PC-3 (cell line): ENCODE measurements around the gene C1QTNF2. TPM values are rescaled to one million over a fixed set of nuclear protein-coding genes. Genes with fewer than 3 reads are reported as not detected.

Source experiments
- ATAC-seq: fragments of 200-7000 bp; cut with Tn5 transposase; 2 replicates; pipeline ENCODE4 v1.9.1; 2020; ENCODE audit warnings: mild to moderate bottlenecking, moderate library complexity
- BruUV-seq: library from RNA; stranded (reverse); fragments of 400-500 nt; replicated peaks from 2 replicates; lab custom pipeline; 2021; lab: Mats Ljungman, UMichigan
- CTCF ChIA-PET: fragments of 300-600 bp; sonication (Branson Sonifier 250); formaldehyde crosslinking; loops from one replicate; lab custom pipeline; 2022; ENCODE audit warnings: antibody characterized with exemption; lab: Charles Lee
- POLR2A ChIA-PET: fragments of 300-600 bp; sonication (Branson Sonifier 250); formaldehyde crosslinking; loops from one replicate; lab custom pipeline; 2022; ENCODE audit warnings: antibody characterized with exemption; ENCODE audit not compliant: unreplicated experiment; lab: Charles Lee
- DNase-seq: peaks from one replicate; pipeline ENCODE4 v3.0.0-alpha.2; 2015
- H2AFZ ChIP-seq: fragments of 300-600 bp; sonication (generic); 2 replicates; pipeline ENCODE4 v1.6.0; 2016; ENCODE audit warnings: antibody characterized with exemption, low read length
- H3F3A ChIP-seq: fragments of 300-600 bp; sonication (generic); one replicate; pipeline ENCODE4 v1.6.0; 2017; ENCODE audit warnings: antibody characterized with exemption, low read length, control low read depth, mild to moderate bottlenecking; ENCODE audit not compliant: unreplicated experiment
- H3K27ac ChIP-seq: fragments of 300-600 bp; sonication (generic); 2 replicates; pipeline ENCODE4 v1.5.1; 2016; ENCODE audit warnings: mild to moderate bottlenecking, low read length
- H3K27me3 ChIP-seq: fragments of 300-600 bp; sonication (generic); 2 replicates; pipeline ENCODE4 v1.6.1; 2016; ENCODE audit warnings: low read length, mixed read lengths
- H3K36me3 ChIP-seq: fragments of 300-600 bp; sonication (generic); 2 replicates; pipeline ENCODE4 v1.6.1; 2016; ENCODE audit warnings: low read depth, mixed run types, low read length, mixed read lengths
- H3K4me1 ChIP-seq: fragments of 300-600 bp; sonication (generic); 2 replicates; pipeline ENCODE4 v1.5.1; 2016; ENCODE audit warnings: low read length; ENCODE audit not compliant: insufficient read depth
- H3K4me2 ChIP-seq: fragments of 300-600 bp; sonication (generic); 2 replicates; pipeline ENCODE4 v1.6.0; 2016; ENCODE audit warnings: low read length
- H3K4me3 ChIP-seq: fragments of 300-600 bp; sonication (generic); 2 replicates; pipeline ENCODE4 v1.5.1; 2016; ENCODE audit warnings: mild to moderate bottlenecking, low read length, mixed read lengths
- H3K79me2 ChIP-seq: fragments of 300-600 bp; sonication (generic); 2 replicates; pipeline ENCODE4 v1.6.1; 2017; ENCODE audit warnings: low read length, mixed read lengths
- H3K9ac ChIP-seq: fragments of 300-600 bp; sonication (generic); 2 replicates; pipeline ENCODE4 v1.6.0; 2016; ENCODE audit warnings: mild to moderate bottlenecking, low read length
- H3K9me2 ChIP-seq: fragments of 300-600 bp; sonication (generic); replicated peaks from 2 replicates; pipeline ENCODE4 v1.6.1; 2016; ENCODE audit warnings: mixed run types, low read length, mixed read lengths
- H3K9me3 ChIP-seq: fragments of 300-600 bp; sonication (generic); 2 replicates; pipeline ENCODE4 v1.6.1; 2016; ENCODE audit warnings: low read length, mixed read lengths
- H4K20me1 ChIP-seq: fragments of 300-600 bp; sonication (generic); 2 replicates; pipeline ENCODE4 v1.6.1; 2016; ENCODE audit warnings: low read length, mixed read lengths
- CTCF ChIP-seq: fragments of 300-600 bp; sonication (generic); conservative IDR thresholded peaks from 2 replicates; pipeline ENCODE4 v1.5.1; 2017; ENCODE audit warnings: antibody characterized with exemption, low read depth, mild to moderate bottlenecking, low read length
- EZH2 ChIP-seq: fragments of 300-600 bp; sonication (generic); IDR thresholded peaks from one replicate; pipeline ENCODE4 v1.6.1; 2017; ENCODE audit warnings: antibody characterized with exemption, mild to moderate bottlenecking, low read length; ENCODE audit not compliant: unreplicated experiment
- EZH2phosphoT487 ChIP-seq: fragments of 300-600 bp; sonication (generic); IDR thresholded peaks from 2 replicates; pipeline ENCODE4 v1.6.1; 2018; ENCODE audit warnings: mild to moderate bottlenecking, antibody characterized with exemption, low read length, borderline replicate concordance
- intact Hi-C: fragments of 100-400 bp; cut with micrococcal nuclease; formaldehyde crosslinking; loops from 2 replicates; pipeline ENCODE4 v1.9.0; 2023
- total RNA-seq: library from RNA; depleted of rRNA; stranded (reverse); fragments of >200 nt; gene quantifications from 2 replicates; pipeline ENCODE4 v1.2.3, GENCODE V29; 2014

Gene C1QTNF2
- total RNA-seq, 1 experiment from 2014 or later = 0.04 TPM

- ChIA-PET CTCF (no interaction called here), POLR2A (no interaction called here)
- peak overlapping the region; percentile 91 for H3K4me2 ChIP-seq
- TF ChIP-seq EZH2 (no peak), EZH2phosphoT487 (no peak), CTCF (no peak)
- intact Hi-C loops = no loop called here
- no peaks in the 10 kb centered on the region for H3K27me3 ChIP-seq
- no peak overlapping the region for H3K27ac ChIP-seq
- H3K9me3 ChIP-seq = no peaks in the 10 kb centered on the region
- H3K4me1 ChIP-seq = peaks cover 14% of the 10 kb centered on the region
- no peak for ATAC-seq
- peaks cover 17% of the 10 kb centered on the region for H3K36me3 ChIP-seq
- no TSS peak for BruUV-seq
- no peak overlapping the region for H2AFZ ChIP-seq
- peaks cover 29% of the 10 kb centered on the region for H3K79me2 ChIP-seq
- peak overlapping the region; percentile 97 for H3K9ac ChIP-seq
- peak overlapping the region; percentile 81 for H3K4me3 ChIP-seq
- no peaks in the 10 kb centered on the region for H3F3A ChIP-seq
- no peaks in the 10 kb centered on the region for H3K9me2 ChIP-seq
- DNase-seq = no peak
- H4K20me1 ChIP-seq = no peaks in the 10 kb centered on the region
These were observed 28.4 kb upstream of the C1QTNF2 start for GRCh38 chr5:160398806-160399205.

- POLR2A ChIA-PET = interaction anchor here (0.7 kb wide), 1 partner anchor 30 kb away, joined by 7 read pairs; no protein-coding TSS in a partner anchor
- intact Hi-C loops = no loop called here
- Histone ChIP-seq H3K79me2 (peaks cover 29% of the 10 kb centered on the region), H3K9ac (no peak overlapping the region), H3K4me3 (no peak overlapping the region), H3K4me2 (peak overlapping the region; percentile 0; the same call in 1 of the 2 replicates), H3K9me3 (no peaks in the 10 kb centered on the region), H3K27me3 (no peaks in the 10 kb centered on the region), H3K36me3 (peaks cover 12% of the 10 kb centered on the region), H3K9me2 (no peaks in the 10 kb centered on the region), H2AFZ (no peak overlapping the region), H3K27ac (no peak overlapping the region), H3F3A (no peaks in the 10 kb centered on the region), H3K4me1 (peaks cover 14% of the 10 kb centered on the region), H4K20me1 (no peaks in the 10 kb centered on the region)
- CTCF ChIA-PET = no interaction called here
- ATAC-seq (no peak), DNase-seq (no peak)
- no TSS peak for BruUV-seq
- TF ChIP-seq CTCF = no peak
- TF ChIP-seq EZH2phosphoT487 = no peak
- no peak for TF ChIP-seq EZH2
These were observed 27.1 kb upstream of the C1QTNF2 start for GRCh38 chr5:160397492-160397891.

DNA sequence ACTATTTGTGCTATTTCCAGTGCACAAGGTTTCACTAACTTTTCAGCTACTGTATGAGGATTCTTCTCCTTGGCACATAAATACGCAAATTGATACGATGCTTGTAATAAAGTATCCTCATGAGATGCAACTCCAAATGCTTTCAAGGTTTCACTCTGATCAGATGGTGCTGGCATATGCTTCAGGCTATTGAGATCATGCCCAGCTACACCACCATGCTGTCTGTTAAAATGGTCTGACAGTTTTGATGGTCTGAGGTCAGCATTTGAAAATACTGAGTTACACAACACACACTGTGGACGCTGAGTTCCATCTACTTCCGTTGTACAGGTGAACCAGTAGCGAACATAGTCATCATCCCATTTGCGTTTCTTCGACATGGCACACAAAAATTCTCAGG lies 24.7 kb upstream of the C1QTNF2 start:
- Histone ChIP-seq H3K9me2 (no peaks in the 10 kb centered on the region), H3K27me3 (no peaks in the 10 kb centered on the region), H3K9me3 (no peaks in the 10 kb centered on the region), H3K27ac (no peak overlapping the region), H3F3A (no peaks in the 10 kb centered on the region), H2AFZ (no peak overlapping the region), H3K4me2 (no peak overlapping the region), H3K4me3 (no peak overlapping the region), H3K9ac (no peak overlapping the region), H3K79me2 (peaks cover 29% of the 10 kb centered on the region), H3K4me1 (peaks cover 9% of the 10 kb centered on the region), H4K20me1 (no peaks in the 10 kb centered on the region), H3K36me3 (no peaks in the 10 kb centered on the region)
- no TSS peak for BruUV-seq
- POLR2A ChIA-PET = no interaction called here
- CTCF ChIA-PET = no interaction called here
- ATAC-seq (no peak), DNase-seq (no peak)
- intact Hi-C loops = no loop called here
- TF ChIP-seq EZH2 (no peak), EZH2phosphoT487 (no peak), CTCF (no peak)
